B cell (primary cell): ENCODE measurements around the gene NUB1. TPM values are rescaled to one million over a fixed set of nuclear protein-coding genes. Genes with fewer than 3 reads are reported as not detected.
A peak's percentile ranks its signal among the peaks of the same experiment; 100 is the strongest.

Experiments used
- ATAC-seq: fragments of 200-7000 bp; cut with Tn5 transposase; one replicate; pipeline ENCODE4 v1.10.0; 2021; ENCODE audit warnings: low read depth, mild to moderate bottlenecking, moderate number of reproducible peaks, moderate library complexity
- CTCF ChIA-PET: fragments of 350-600 bp; sonication (Branson Sonifier 250); formaldehyde crosslinking; loops from one replicate; lab custom pipeline; 2021; ENCODE audit warnings: antibody characterized with exemption, inconsistent platforms; lab: Charles Lee
- POLR2A ChIA-PET: fragments of 350-600 bp; sonication (Branson Sonifier 250); formaldehyde crosslinking; loops from one replicate; lab custom pipeline; 2021; ENCODE audit warnings: antibody characterized with exemption; lab: Charles Lee
- DNase-seq: peaks from one replicate; pipeline ENCODE4 v3.0.0; 2013
- H2AFZ ChIP-seq: 2 replicates; pipeline ENCODE4 v1.6.1; 2012; ENCODE audit warnings: mild to moderate bottlenecking, low read depth, low read length; ENCODE audit not compliant: insufficient read depth, poor library complexity, severe bottlenecking
- H3K27ac ChIP-seq, 2 donors: 1 replicate in 1 of 2; 2 replicates in 1 of 2; pipeline ENCODE4 v1.5.1; 2012 to 2013; ENCODE audit warnings: low read length in 2 of 2, mild to moderate bottlenecking in 2 of 2, moderate library complexity in 1 of 2
- H3K27me3 ChIP-seq, 4 experiments: fragments of 200-600 bp in 1 of 4; sonication (generic) in 1 of 4; replicated peaks in 1 of 4; 1 replicate in 2 of 4; 2 replicates in 2 of 4; pipeline versions ENCODE4 v1.6.1 to v1.7.0; 2013 to 2016; ENCODE audit warnings: low read length in 3 of 4, mild to moderate bottlenecking in 2 of 4, mixed read lengths in 1 of 4, moderate library complexity in 1 of 4; ENCODE audit not compliant: insufficient read depth in 4 of 4, control insufficient read depth in 3 of 4; ENCODE audit errors: control extremely low read depth in 1 of 4
- H3K36me3 ChIP-seq, 2 experiments: replicated peaks in 1 of 2; 1 replicate in 1 of 2; 2 replicates in 1 of 2; pipeline versions ENCODE4 v1.6.1 to v1.7.1; 2013; ENCODE audit warnings: low read length in 1 of 2; ENCODE audit not compliant: insufficient read depth in 2 of 2, control insufficient read depth in 1 of 2; ENCODE audit errors: control extremely low read depth in 1 of 2, extremely low read depth in 1 of 2
- H3K4me1 ChIP-seq, 2 donors: fragments of 200-600 bp in 1 of 2; sonication (generic) in 1 of 2; 1 replicate in 1 of 2; 2 replicates in 1 of 2; pipeline versions ENCODE4 v1.5.1 to v1.6.1; 2013 to 2017; ENCODE audit warnings: low read length in 2 of 2; ENCODE audit not compliant: control insufficient read depth in 2 of 2, insufficient read depth in 2 of 2
- H3K4me2 ChIP-seq: replicated peaks from 2 replicates; pipeline ENCODE3; 2012; ENCODE audit warnings: mild to moderate bottlenecking, low read depth, low read length; ENCODE audit not compliant: poor library complexity, severe bottlenecking
- H3K4me3 ChIP-seq, 5 experiments: fragments of 200-600 bp in 1 of 5; sonication (generic) in 1 of 5; 1 replicate in 3 of 5; 2 replicates in 2 of 5; pipeline versions ENCODE4 v1.5.1 to v1.7.0; 2011 to 2016; ENCODE audit warnings: low read length in 4 of 5, mild to moderate bottlenecking in 4 of 5, low read depth in 2 of 5, control low read depth in 1 of 5, moderate library complexity in 1 of 5; ENCODE audit not compliant: insufficient read depth in 1 of 5; ENCODE audit errors: control extremely low read depth in 1 of 5, extremely low read depth in 1 of 5
- H3K79me2 ChIP-seq: fragments of 200-600 bp; sonication (generic); one replicate; pipeline ENCODE4 v1.6.0; 2016; ENCODE audit warnings: low read length; ENCODE audit not compliant: control insufficient read depth, insufficient read depth
- H3K9ac ChIP-seq: fragments of 200-600 bp; sonication (generic); 2 replicates; pipeline ENCODE4 v1.6.1; 2017; ENCODE audit warnings: mild to moderate bottlenecking, low read length, moderate library complexity
- H3K9me3 ChIP-seq, 3 donors: one replicate each; pipeline versions ENCODE4 v1.6.1 to v1.7.1; 2013; ENCODE audit warnings: low read length in 2 of 3; ENCODE audit not compliant: control insufficient read depth in 2 of 3, insufficient read depth in 1 of 3; ENCODE audit errors: control extremely low read depth in 1 of 3
- H4K20me1 ChIP-seq: 2 replicates; pipeline ENCODE4 v1.6.0; 2012; ENCODE audit warnings: mild to moderate bottlenecking, low read length; ENCODE audit not compliant: insufficient read depth, control insufficient read depth, poor library complexity, severe bottlenecking
- H3K27ac Mint-ChIP-seq: one replicate; pipeline ENCODE4 v1.8.0; 2021; ENCODE audit warnings: mixed read lengths
- H3K27me3 Mint-ChIP-seq: one replicate; pipeline ENCODE4 v1.8.0; 2021; ENCODE audit warnings: mixed read lengths
- H3K4me1 Mint-ChIP-seq: one replicate; pipeline ENCODE4 v1.8.0; 2021; ENCODE audit warnings: mixed read lengths
- H3K4me3 Mint-ChIP-seq: one replicate; pipeline ENCODE4 v1.8.0; 2021; ENCODE audit warnings: mixed read lengths
- H3K9me3 Mint-ChIP-seq: one replicate; pipeline ENCODE4 v1.8.0; 2022; ENCODE audit warnings: mixed read lengths; ENCODE audit not compliant: insufficient read depth
- CTCF ChIP-seq: fragments of 200-600 bp; IDR thresholded peaks from one replicate; pipeline ENCODE4 v1.8.0; 2022; ENCODE audit warnings: antibody characterized with exemption, mild to moderate bottlenecking
- EZH2 ChIP-seq: IDR thresholded peaks from 2 replicates; pipeline ENCODE4 v1.6.1; 2012; ENCODE audit warnings: borderline replicate concordance, low read depth, mild to moderate bottlenecking, moderate library complexity, low read length; ENCODE audit not compliant: insufficient read depth, poor library complexity, severe bottlenecking
- WGBS: methylation state at CpG from one replicate; pipeline ENCODE4 v1.1.5; 2013; ENCODE audit warnings: missing lambda C conversion rate; ENCODE audit not compliant: insufficient coverage; 5-methylcytosine and 5-hydroxymethylcytosine counted together
- intact Hi-C: fragments of 100-400 bp; cut with micrococcal nuclease; formaldehyde crosslinking; loops from one replicate; pipeline ENCODE4 v1.10.0; 2022
- polyA plus RNA-seq: library from polyadenylated mRNA; depleted of rRNA; stranded (reverse); fragments of >200 nt; gene quantifications from 2 replicates; pipeline ENCODE4 v1.2.3, GENCODE V29; 2012
- total RNA-seq, 2 donors: library from RNA; stranded (reverse); fragments of 120-200 nt in 1 of 2; gene quantifications; 1 replicate in 1 of 2; 2 replicates in 1 of 2; pipeline versions ENCODE4 v1.2.3 to v1.2.4, GENCODE V29; 2013 to 2022

NUB1 gene
- total and polyA plus RNA-seq, 2 donors (not counting 1 experiment from before 2014, with no cell fraction given), result 55.0 to 104 TPM

DNA sequence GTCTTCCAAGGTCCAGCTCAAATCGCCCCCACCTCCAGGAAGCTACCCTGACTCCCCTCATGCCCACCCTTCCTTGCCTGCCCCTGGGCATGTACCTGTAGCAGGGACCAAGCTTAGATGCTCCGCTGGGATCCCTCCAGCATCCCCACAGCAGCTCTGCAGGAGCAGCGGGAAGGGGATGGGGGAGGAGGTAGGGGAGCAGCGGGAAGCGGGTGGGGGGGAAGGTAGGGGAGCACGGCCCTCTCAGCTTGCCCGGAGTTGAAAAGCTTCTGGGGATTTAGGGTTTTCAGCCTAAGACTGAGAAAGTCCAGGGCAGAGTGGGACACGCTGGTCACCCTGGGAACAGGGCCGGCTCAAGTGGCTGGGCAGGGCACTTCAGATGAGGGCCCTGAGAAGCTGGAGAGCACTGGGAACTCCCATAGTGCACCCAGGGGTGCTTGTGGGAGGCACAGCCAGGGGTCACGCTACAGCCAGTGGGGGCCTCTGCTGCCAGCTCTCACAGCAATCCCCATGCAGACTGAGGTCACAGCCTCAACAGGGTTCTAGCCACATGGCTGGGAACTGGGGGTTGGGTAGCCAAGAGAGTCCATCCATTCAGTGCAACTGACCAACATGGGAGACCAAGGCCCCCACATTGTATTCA, 54.8 kb downstream of the NUB1 start:
- Histone ChIP-seq H3K9ac (no peak overlapping the region), H3K4me2 (no peak overlapping the region), H3K9me3 (peaks cover 0 to 14% (median 0%) of the 10 kb centered on the region in 3 donors), H3K4me3 (no peak overlapping the region), H3K4me1 (peaks cover 13 to 16% of the 10 kb centered on the region in 2 donors), H3K27me3 (peaks cover 0 to 5% (median 2%) of the 10 kb centered on the region in 4 experiments), H4K20me1 (no peaks in the 10 kb centered on the region), H2AFZ (no peak overlapping the region), H3K36me3 (no peaks in the 10 kb centered on the region), H3K27ac (no peak overlapping the region), H3K79me2 (no peaks in the 10 kb centered on the region)
- intact Hi-C loops, result no loop called here
- POLR2A ChIA-PET, result no interaction called here
- Mint-ChIP-seq H3K9me3 (no peaks in the 10 kb centered on the region), H3K27me3 (peaks cover 11% of the 10 kb centered on the region), H3K4me1 (peaks cover 21% of the 10 kb centered on the region), H3K4me3 (no peak overlapping the region), H3K27ac (no peak overlapping the region)
- TF ChIP-seq EZH2, result no peak
- no peak for TF ChIP-seq CTCF
- DNase-seq, result no peak
- WGBS, result 86% methylated on average over 7 of the region's 10 CpGs
- CTCF ChIA-PET, result interaction anchor here (1.1 kb wide), 1 partner anchor 51 kb away, joined by 4 read pairs; no protein-coding TSS in a partner anchor
- ATAC-seq, result no peak

- Histone ChIP-seq H3K4me1 (peaks cover 13 to 16% of the 10 kb centered on the region in 2 donors), H3K9ac (no peak overlapping the region), H3K36me3 (no peaks in the 10 kb centered on the region), H3K9me3 (peaks cover 0 to 14% (median 0%) of the 10 kb centered on the region in 3 donors), H3K27ac (no peak overlapping the region), H2AFZ (no peak overlapping the region), H3K79me2 (no peaks in the 10 kb centered on the region), H3K27me3 (peaks cover 0 to 5% (median 2%) of the 10 kb centered on the region in 4 experiments), H4K20me1 (no peaks in the 10 kb centered on the region), H3K4me3 (no peak overlapping the region), H3K4me2 (no peak overlapping the region)
- intact Hi-C loops, result no loop called here
- CTCF ChIA-PET, result interaction anchor here (1.1 kb wide), 1 partner anchor 51 kb away, joined by 4 read pairs; no protein-coding TSS in a partner anchor
- 98% methylated on average over 10 of the region's 13 CpGs for WGBS
- peak overlapping the region; percentile 1 for H3K27ac Mint-ChIP-seq
- no peak for TF ChIP-seq EZH2
- TF ChIP-seq CTCF, result no peak
- peak; percentile 10 for DNase-seq
- H3K27me3 Mint-ChIP-seq, result peaks cover 11% of the 10 kb centered on the region
- H3K4me1 Mint-ChIP-seq, result peaks cover 23% of the 10 kb centered on the region
- no peak for ATAC-seq
- no peak overlapping the region for H3K4me3 Mint-ChIP-seq
- no peaks in the 10 kb centered on the region for H3K9me3 Mint-ChIP-seq
- POLR2A ChIA-PET, result no interaction called here
These were observed 55.4 kb downstream of the NUB1 start for GRCh38 chr7:151397026-151397425.
